Ectodermal cell (in vitro differentiated cells): ENCODE measurements around the gene POLE.

Experiments used
- H3K27ac ChIP-seq: 2 replicates; pipeline ENCODE4 v1.7.0; 2013; ENCODE audit warnings: mild to moderate bottlenecking, low read depth, low read length; ENCODE audit not compliant: insufficient read depth, poor library complexity, severe bottlenecking
- H3K27me3 ChIP-seq: 2 replicates; pipeline ENCODE4 v1.7.0; 2013; ENCODE audit warnings: mild to moderate bottlenecking, low read length; ENCODE audit not compliant: insufficient read depth, control insufficient read depth, poor library complexity, severe bottlenecking
- H3K36me3 ChIP-seq: one replicate; pipeline ENCODE4 v1.7.0; 2013; ENCODE audit warnings: low read length; ENCODE audit not compliant: control insufficient read depth, insufficient read depth
- H3K4me1 ChIP-seq: one replicate; pipeline ENCODE4 v1.7.0; 2013; ENCODE audit warnings: low read length; ENCODE audit not compliant: control insufficient read depth, insufficient read depth
- H3K4me3 ChIP-seq: 2 replicates; pipeline ENCODE4 v1.7.0; 2013; ENCODE audit warnings: low read depth, low read length, control low read depth; ENCODE audit not compliant: insufficient read depth
- H3K9me3 ChIP-seq: 2 replicates; pipeline ENCODE4 v1.7.0; 2013; ENCODE audit warnings: mild to moderate bottlenecking, low read length, moderate library complexity; ENCODE audit not compliant: control insufficient read depth
- WGBS, 2 experiments: methylation state at CpG; one replicate each; pipeline ENCODE4 v1.1.7; 2013; ENCODE audit warnings: missing lambda C conversion rate in 2 of 2; 5-methylcytosine and 5-hydroxymethylcytosine counted together

Gene POLE

DNA sequence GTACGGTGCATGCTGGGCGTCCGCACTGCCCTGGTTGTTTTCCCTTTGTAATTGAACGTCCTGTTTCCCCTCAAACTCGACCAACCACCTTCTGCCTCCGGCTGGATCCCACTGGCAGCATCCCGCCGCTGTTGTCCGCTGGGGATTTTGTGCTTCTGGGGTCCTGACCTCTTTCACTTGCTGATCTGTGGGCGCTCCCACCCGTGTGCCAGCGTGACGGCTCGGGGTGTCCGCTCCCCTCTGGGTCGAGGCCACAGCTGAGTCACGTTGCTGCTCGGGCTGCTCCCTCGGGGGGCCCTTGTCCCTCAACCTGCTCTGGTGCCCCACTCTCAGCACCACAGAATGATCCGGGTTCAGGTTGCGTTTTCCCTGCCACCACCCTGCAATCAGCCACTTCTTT lies 31.5 kb upstream of the POLE start:
- peaks cover 28% of the 10 kb centered on the region for H3K36me3 ChIP-seq
- WGBS, 2 experiments: 94 to 96% methylated on average over 21 of the region's 21 CpGs
- no peaks in the 10 kb centered on the region for H3K9me3 ChIP-seq

GRCh38 chr12:132717531-132718387 lies 30.6 kb upstream of the POLE start:
- Histone ChIP-seq H3K36me3 (peaks cover 20% of the 10 kb centered on the region), H3K27me3 (no peaks in the 10 kb centered on the region), H3K9me3 (no peaks in the 10 kb centered on the region), H3K4me3 (no peak overlapping the region), H3K4me1 (no peaks in the 10 kb centered on the region), H3K27ac (no peak overlapping the region)
- WGBS, 2 experiments: 96% methylated on average over 60 of the region's 61 CpGs

More for the DNA sequence above, 31.5 kb upstream of the POLE start:
- H3K4me3 ChIP-seq: no peak overlapping the region
- no peaks in the 10 kb centered on the region for H3K4me1 ChIP-seq
- no peaks in the 10 kb centered on the region for H3K27me3 ChIP-seq
- peak overlapping the region; percentile 16 for H3K27ac ChIP-seq

DNA sequence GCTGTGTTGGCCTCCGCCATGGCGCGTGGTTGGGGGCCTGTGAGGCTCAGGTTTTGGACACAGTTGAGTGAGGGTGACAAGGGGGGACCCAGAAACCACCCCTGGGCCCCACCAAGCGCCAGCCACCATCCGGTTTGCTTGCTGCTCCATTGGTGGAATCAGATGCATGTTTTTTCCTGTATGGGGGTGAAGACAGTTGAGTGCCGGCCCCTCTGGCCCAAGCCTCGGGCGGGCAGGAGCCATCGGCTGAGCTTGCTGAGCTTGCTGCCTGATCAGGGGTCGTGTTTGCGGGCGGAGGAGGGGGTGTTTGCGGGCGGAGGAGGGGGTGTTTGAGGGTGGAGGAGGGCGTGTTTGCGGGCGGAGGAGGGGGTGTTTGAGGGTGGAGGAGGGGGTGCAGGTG lies 29.9 kb upstream of the POLE start:
- H3K4me3 ChIP-seq: no peak overlapping the region
- no peaks in the 10 kb centered on the region for H3K4me1 ChIP-seq
- H3K36me3 ChIP-seq: peaks cover 20% of the 10 kb centered on the region
- no peaks in the 10 kb centered on the region for H3K9me3 ChIP-seq
- no peak overlapping the region for H3K27ac ChIP-seq
- H3K27me3 ChIP-seq: no peaks in the 10 kb centered on the region
- WGBS, 2 experiments: 90% methylated on average over 17 of the region's 17 CpGs

DNA sequence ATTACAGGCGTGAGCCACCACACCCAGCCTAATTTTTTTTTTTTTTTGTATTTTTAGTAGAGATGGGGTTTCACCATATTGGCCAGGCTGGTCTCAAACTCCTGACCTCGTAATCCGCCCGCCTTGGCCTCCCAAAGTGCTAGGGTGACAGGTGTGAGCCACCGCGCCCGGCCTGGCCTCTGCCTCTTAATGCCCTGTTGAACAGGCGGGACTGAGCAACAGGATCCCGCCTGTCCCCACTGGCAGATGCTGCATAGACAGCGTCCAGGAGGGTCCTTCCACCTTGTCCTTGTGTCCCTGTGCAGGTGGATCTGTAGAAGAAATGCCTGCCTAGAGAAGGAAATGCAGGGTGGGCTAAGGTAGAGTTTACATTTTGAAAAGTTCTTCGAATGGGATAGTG lies 29.2 kb upstream of the POLE start:
- WGBS, 2 experiments: 86 to 88% methylated on average over 11 of the region's 11 CpGs
- Histone ChIP-seq H3K9me3 (no peaks in the 10 kb centered on the region), H3K36me3 (peaks cover 17% of the 10 kb centered on the region), H3K27ac (no peak overlapping the region), H3K4me3 (no peak overlapping the region), H3K27me3 (no peaks in the 10 kb centered on the region), H3K4me1 (no peaks in the 10 kb centered on the region)

DNA sequence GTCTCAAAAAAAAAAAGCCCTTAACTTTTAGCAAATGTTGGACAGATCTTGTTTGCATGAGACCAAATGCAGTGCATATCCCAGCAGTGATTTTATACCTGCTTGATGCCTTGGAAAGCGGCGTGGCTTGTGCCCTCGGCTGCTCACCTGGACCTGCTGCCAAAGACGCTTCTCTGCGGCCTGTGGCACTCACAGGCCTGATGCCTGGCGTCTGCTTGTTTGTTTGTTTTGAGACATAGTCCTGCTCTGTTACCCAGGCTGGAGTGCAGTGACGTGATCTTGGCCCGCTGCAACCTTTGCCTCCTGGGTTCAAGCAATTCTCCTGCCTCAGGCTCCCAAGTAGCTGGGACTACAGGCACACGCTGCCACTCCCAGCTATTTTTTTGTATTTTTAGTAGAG lies 28.7 kb upstream of the POLE start:
- Histone ChIP-seq H3K4me1 (no peaks in the 10 kb centered on the region), H3K4me3 (no peak overlapping the region), H3K9me3 (no peaks in the 10 kb centered on the region), H3K36me3 (peaks cover 17% of the 10 kb centered on the region), H3K27ac (no peak overlapping the region), H3K27me3 (no peaks in the 10 kb centered on the region)
- 88 to 89% methylated on average over 9 of the region's 9 CpGs for WGBS, 2 experiments

GRCh38 chr12:132713123-132713522 lies 26.0 kb upstream of the POLE start:
- Histone ChIP-seq H3K27me3 (no peaks in the 10 kb centered on the region), H3K4me3 (no peak overlapping the region), H3K4me1 (no peaks in the 10 kb centered on the region), H3K36me3 (peaks cover 6% of the 10 kb centered on the region), H3K27ac (no peak overlapping the region), H3K9me3 (no peaks in the 10 kb centered on the region)
- WGBS, 2 experiments: 94 to 96% methylated on average over 2 of the region's 2 CpGs

DNA sequence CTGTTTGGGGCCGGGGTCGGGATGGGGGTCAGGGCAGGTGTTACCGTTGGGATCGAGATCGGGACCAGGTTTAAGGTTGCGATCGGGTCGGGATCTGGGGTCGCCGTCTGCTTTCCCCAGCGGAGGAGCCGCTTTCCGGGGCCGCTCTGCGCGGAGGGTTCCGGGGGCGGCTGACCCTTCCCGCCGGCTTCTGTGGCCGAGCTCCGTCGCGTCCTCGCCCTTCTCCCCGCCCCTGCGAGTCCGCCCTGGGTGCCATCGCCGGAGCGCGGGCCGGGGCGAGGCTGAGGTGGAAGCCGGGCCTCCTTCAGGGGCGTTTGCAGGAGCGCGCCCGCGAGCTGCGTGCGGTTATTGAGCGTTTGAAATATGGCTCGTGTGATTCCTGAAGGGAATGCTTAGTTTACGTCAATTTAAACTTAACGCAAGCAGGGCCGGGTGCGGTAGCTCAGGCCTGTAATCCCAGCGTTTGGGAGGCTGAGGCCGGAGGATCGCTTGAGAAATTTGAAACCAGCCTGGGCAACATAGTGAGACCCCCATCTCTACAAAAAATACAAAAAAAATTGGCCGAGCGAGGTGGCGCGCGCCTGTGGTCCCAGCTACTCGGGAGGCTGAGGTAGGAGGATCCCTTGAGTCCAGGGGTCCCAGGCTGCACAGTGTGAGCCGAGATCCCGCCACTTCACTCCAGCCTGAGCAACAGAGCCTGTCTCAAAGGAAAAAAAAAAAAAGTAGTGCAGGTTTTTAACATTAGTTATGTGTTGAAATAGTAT lies 24.1 kb upstream of the POLE start:
- Histone ChIP-seq H3K27me3 (no peaks in the 10 kb centered on the region), H3K4me1 (no peaks in the 10 kb centered on the region), H3K4me3 (peak overlapping the region; percentile 73), H3K9me3 (no peaks in the 10 kb centered on the region), H3K36me3 (peaks cover 6% of the 10 kb centered on the region), H3K27ac (no peak overlapping the region)
- WGBS, 2 experiments: 9 to 10% methylated on average over 59 of the region's 59 CpGs

DNA sequence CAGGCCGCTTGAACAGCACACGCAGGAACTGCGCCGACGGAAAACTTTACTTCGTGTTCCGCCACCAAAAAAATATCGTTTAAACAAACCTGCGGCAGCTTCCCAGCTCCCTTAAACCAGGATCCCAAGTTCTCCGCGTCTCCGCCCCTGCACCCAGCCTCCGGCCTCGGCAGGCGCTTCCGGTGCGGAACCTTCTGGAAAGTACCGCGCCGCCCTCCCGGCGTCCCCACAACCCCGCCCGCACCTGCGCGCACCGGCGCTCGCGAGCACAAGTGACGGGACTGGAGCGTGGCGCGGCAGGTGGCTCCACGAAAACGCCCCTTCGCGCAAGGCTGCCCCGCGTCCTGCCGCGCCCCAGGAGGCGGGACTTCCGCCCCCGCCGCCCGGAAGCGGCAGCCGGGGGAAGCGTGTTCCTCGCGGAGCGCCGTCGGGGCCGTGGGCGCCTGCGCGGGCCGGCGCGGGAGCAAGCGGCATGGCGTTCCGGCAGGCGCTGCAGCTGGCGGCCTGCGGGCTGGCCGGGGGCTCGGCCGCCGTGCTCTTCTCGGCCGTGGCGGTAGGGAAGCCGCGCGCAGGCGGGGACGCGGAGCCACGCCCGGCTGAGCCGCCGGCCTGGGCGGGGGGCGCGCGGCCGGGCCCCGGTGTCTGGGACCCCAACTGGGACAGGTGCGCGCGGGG lies 23.4 kb upstream of the POLE start, which contains the start of gene PGAM5:
TSS of gene PGAM5 (plus strand) at position 438 of the 675 bp plus-strand sequence. CDS start at position 473, 35 bp downstream.
- peak within 1 kb of the TSS; percentile 11 for H3K27ac ChIP-seq
- peaks cover 6% of the 10 kb centered on the region for H3K36me3 ChIP-seq
- 0% methylated on average over 94 of the region's 94 CpGs for WGBS, 2 experiments
- H3K4me3 ChIP-seq: peak within 1 kb of the TSS; percentile 73
- H3K27me3 ChIP-seq: no peaks in the 10 kb centered on the region
- H3K4me1 ChIP-seq: no peaks in the 10 kb centered on the region
- H3K9me3 ChIP-seq: no peaks in the 10 kb centered on the region

DNA sequence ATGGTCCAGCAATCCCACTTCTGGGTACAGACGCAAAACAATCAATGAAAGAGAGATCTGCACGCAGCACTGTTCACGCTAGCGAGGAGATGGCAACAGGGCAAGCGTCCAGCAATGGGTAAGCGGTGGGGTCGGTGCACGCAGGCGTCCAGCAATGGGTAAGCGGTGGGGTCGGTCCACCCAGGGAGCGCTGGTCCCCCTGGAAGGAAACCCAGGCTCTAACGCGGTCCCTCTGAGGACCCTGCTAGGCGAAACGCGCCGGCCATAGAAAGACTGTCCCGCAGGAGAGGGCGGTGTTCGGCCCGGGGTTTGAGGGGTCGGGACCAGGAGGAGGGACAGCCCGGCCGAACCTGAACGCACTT lies 22.9 kb upstream of the POLE start:
- Histone ChIP-seq H3K9me3 (no peaks in the 10 kb centered on the region), H3K4me3 (peak overlapping the region; percentile 73), H3K36me3 (peaks cover 5% of the 10 kb centered on the region), H3K27me3 (no peaks in the 10 kb centered on the region), H3K27ac (peak overlapping the region; percentile 11), H3K4me1 (no peaks in the 10 kb centered on the region)
- 4 to 5% methylated on average over 26 of the region's 26 CpGs for WGBS, 2 experiments

DNA sequence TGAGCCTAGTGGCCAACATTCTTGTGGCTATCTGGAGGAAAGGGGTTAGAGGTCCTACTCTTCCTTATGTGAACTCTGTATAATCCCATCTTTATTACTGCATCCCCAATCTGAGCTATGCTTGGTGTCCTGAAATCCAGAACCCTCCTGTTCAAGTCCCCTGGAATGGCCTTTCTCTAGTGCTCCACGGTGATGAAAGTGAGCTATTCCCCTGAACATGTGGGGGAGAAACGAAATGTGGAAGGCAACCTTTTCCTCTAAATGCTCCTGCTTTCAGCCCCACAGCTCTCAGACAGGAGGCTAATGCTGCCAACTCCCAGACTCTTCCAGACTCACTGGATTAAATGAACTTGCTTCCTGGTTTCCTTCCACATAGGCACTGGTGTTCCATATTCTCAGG lies 21.0 kb upstream of the POLE start:
- H3K4me3 ChIP-seq: no peak overlapping the region
- H3K36me3 ChIP-seq: no peaks in the 10 kb centered on the region
- H3K27ac ChIP-seq: no peak overlapping the region
- WGBS, 2 experiments: 93% methylated on average over 2 of the region's 2 CpGs
- peaks cover 8% of the 10 kb centered on the region for H3K4me1 ChIP-seq
- H3K9me3 ChIP-seq: no peaks in the 10 kb centered on the region
- no peaks in the 10 kb centered on the region for H3K27me3 ChIP-seq
